Vagina (tissue), 2 donors: ENCODE data around the gene CDC20B. TPM values are rescaled to one million over a fixed set of nuclear protein-coding genes. Genes with fewer than 3 reads are reported as not detected.

ENCODE experiments used
- DNase-seq, 2 donors: peaks; one replicate each; pipeline ENCODE4 v3.0.0-alpha.2; 2017; ENCODE audit errors: extremely low spot score in 2 of 2
- H3K27ac ChIP-seq: fragments of 200-600 bp; sonication (generic); one replicate; pipeline ENCODE4 v1.5.1; 2019
- H3K27me3 ChIP-seq: fragments of 200-600 bp; sonication (generic); one replicate; pipeline ENCODE4 v1.5.1; 2019
- H3K36me3 ChIP-seq, 2 donors: fragments of 200-600 bp; sonication (generic); one replicate each; pipeline ENCODE4 v1.5.1; 2017 to 2019
- H3K4me1 ChIP-seq: fragments of 200-600 bp; sonication (generic); one replicate; pipeline ENCODE4 v1.5.1; 2019
- H3K4me3 ChIP-seq, 2 donors: fragments of 200-600 bp; sonication (generic); 1 replicate in 1 of 2; 2 replicates in 1 of 2; pipeline ENCODE4 v1.5.1; 2016 to 2019
- H3K9me3 ChIP-seq: fragments of 200-600 bp; sonication (generic); one replicate; pipeline ENCODE4 v1.5.1; 2019
- CTCF ChIP-seq, 3 experiments: fragments of 450-650 bp in 2 of 3; fragments of 200-600 bp in 1 of 3; sonication (generic) in 1 of 3; IDR thresholded peaks; one replicate each; pipeline ENCODE4 v1.5.1; 2017 to 2019; ENCODE audit warnings: antibody characterized with exemption in 3 of 3, mild to moderate bottlenecking in 2 of 3, moderate library complexity in 2 of 3
- POLR2A ChIP-seq, 2 donors: fragments of 450-650 bp; IDR thresholded peaks; one replicate each; pipeline ENCODE4 v1.6.1; 2017; ENCODE audit warnings: antibody characterized with exemption in 2 of 2, mild to moderate bottlenecking in 2 of 2, moderate library complexity in 2 of 2
- POLR2AphosphoS5 ChIP-seq, 2 donors: sonication (generic); formaldehyde crosslinking; IDR thresholded peaks; one replicate each; pipeline ENCODE4 v1.9.0; 2017; ENCODE audit warnings: antibody characterized with exemption in 2 of 2, mild to moderate bottlenecking in 2 of 2, low read depth in 1 of 2; ENCODE audit not compliant: insufficient read depth in 1 of 2
- intact Hi-C: fragments of 100-400 bp; cut with DNase I; formaldehyde crosslinking; loops from one replicate; pipeline ENCODE4 v1.15.1; 2023
- total RNA-seq: library from RNA; depleted of rRNA; stranded (reverse); fragments of >200 nt; gene quantifications from one replicate; pipeline ENCODE4 v1.2.3, GENCODE V29; 2016

CDC20B gene
- not detected for total RNA-seq

GRCh38 chr5:55172937-55173686 is at the start of gene CDC20B:
CDC20B (minus strand) TSS chr5:55173177; CDS start chr5:55173000, 177 bp downstream.
- no peaks in the 10 kb centered on the region for H3K27me3 ChIP-seq
- peaks cover 25% of the 10 kb centered on the region for H3K4me1 ChIP-seq
- intact Hi-C loops = no loop called here

GRCh38 chr5:55222092-55222984 is 49.4 kb upstream of the CDC20B start:
- Histone ChIP-seq H3K27me3 (peaks cover 7% of the 10 kb centered on the region), H3K9me3 (no peaks in the 10 kb centered on the region), H3K36me3 (no peaks in the 10 kb centered on the region), H3K27ac (no peak overlapping the region), H3K4me1 (peaks cover 32% of the 10 kb centered on the region), H3K4me3 (no peak overlapping the region)
- intact Hi-C loops = no loop called here
- DNase-seq = no peak
- no peak for TF ChIP-seq POLR2A (IDR thresholded peaks at IDR 0.05)
- no peak for TF ChIP-seq CTCF (IDR thresholded peaks at IDR 0.05)
- TF ChIP-seq POLR2AphosphoS5 (IDR thresholded peaks at IDR 0.05; ENCODE audit: insufficient read depth in 1 of 2, low read depth in 1 of 2) = no peak

More at GRCh38 chr5:55172937-55173686, at the start of gene CDC20B:
- Histone ChIP-seq H3K36me3 (no peaks in the 10 kb centered on the region), H3K9me3 (no peaks in the 10 kb centered on the region), H3K4me3 (peak within 1 kb of the TSS; percentile 42 to 54), H3K27ac (no peak within 1 kb of the TSS)
- no peak for DNase-seq
- no peak for TF ChIP-seq POLR2A (IDR thresholded peaks at IDR 0.05)
- peak in 1 of 2 donors; percentile 16 for TF ChIP-seq POLR2AphosphoS5 (IDR thresholded peaks at IDR 0.05; ENCODE audit: insufficient read depth in 1 of 2, low read depth in 1 of 2)
- TF ChIP-seq CTCF (IDR thresholded peaks at IDR 0.05) = no peak

- Histone ChIP-seq H3K9me3 (no peaks in the 10 kb centered on the region), H3K4me1 (peaks cover 20% of the 10 kb centered on the region), H3K4me3 (peak overlapping the region; percentile 9 to 30), H3K27me3 (no peaks in the 10 kb centered on the region), H3K36me3 (no peaks in the 10 kb centered on the region), H3K27ac (no peak overlapping the region)
- TF ChIP-seq POLR2A (IDR thresholded peaks at IDR 0.05) = no peak
- TF ChIP-seq POLR2AphosphoS5 (IDR thresholded peaks at IDR 0.05; ENCODE audit: insufficient read depth in 1 of 2, low read depth in 1 of 2) = no peak
- TF ChIP-seq CTCF (IDR thresholded peaks at IDR 0.05) = no peak
- intact Hi-C loops = no loop called here
- DNase-seq = no peak
Observed at GRCh38 chr5:55220433-55221185, 47.6 kb upstream of the CDC20B start.

- Histone ChIP-seq H3K27ac (no peak overlapping the region), H3K27me3 (no peaks in the 10 kb centered on the region), H3K4me1 (peaks cover 20% of the 10 kb centered on the region), H3K36me3 (no peaks in the 10 kb centered on the region), H3K9me3 (no peaks in the 10 kb centered on the region), H3K4me3 (no peak overlapping the region)
- TF ChIP-seq POLR2AphosphoS5 (IDR thresholded peaks at IDR 0.05; ENCODE audit: insufficient read depth in 1 of 2, low read depth in 1 of 2) (no peak), CTCF (IDR thresholded peaks at IDR 0.05) (no peak), POLR2A (IDR thresholded peaks at IDR 0.05) (no peak)
- intact Hi-C loops = no loop called here
- DNase-seq = no peak
Observed at GRCh38 chr5:55219770-55220169, 46.8 kb upstream of the CDC20B start.
